K562 (cell line): ENCODE data around the gene VPS13D. TPM values are rescaled to one million over a fixed set of nuclear protein-coding genes. Genes with fewer than 3 reads are reported as not detected.

Experiments used
- DIDO1 ChIP-seq: fragments of 450-650 bp; IDR thresholded peaks from 2 replicates; pipeline ENCODE4 v1.6.1; 2016; ENCODE audit warnings: low read depth, missing biosample characterization, missing genetic modification characterization
- ETV6 ChIP-seq, 3 experiments: fragments of 150-350 bp in 1 of 3; sonication (generic) in 1 of 3; formaldehyde crosslinking in 1 of 3; IDR thresholded peaks; 2 replicates each; pipeline versions ENCODE4 v1.6.1 to v1.8.0; 2014 to 2022; ENCODE audit warnings: borderline replicate concordance in 2 of 3, low read depth in 2 of 3, antibody characterized with exemption in 1 of 3, low read length in 1 of 3, mild to moderate bottlenecking in 1 of 3, missing genetic modification reagents in 1 of 3
- HDAC1 ChIP-seq, 2 experiments: fragments of 450-650 bp; IDR thresholded peaks; 2 replicates each; pipeline ENCODE4 v1.6.1; 2016 to 2017; ENCODE audit warnings: inconsistent platforms in 1 of 2, mild to moderate bottlenecking in 1 of 2, moderate library complexity in 1 of 2
- HMG20B ChIP-seq: fragments of 250-450 bp; sonication (Bioruptor Pico); IDR thresholded peaks from 2 replicates; pipeline ENCODE4 v1.5.0; 2021; ENCODE audit warnings: mild to moderate bottlenecking
- ZBTB40 ChIP-seq, 2 experiments: fragments of 450-650 bp in 1 of 2; sonication (generic) in 1 of 2; formaldehyde crosslinking in 1 of 2; IDR thresholded peaks; 2 replicates each; pipeline versions ENCODE4 v1.7.1 to v1.9.0; 2016 to 2022; ENCODE audit warnings: inconsistent platforms in 1 of 2, mild to moderate bottlenecking in 1 of 2, missing genetic modification reagents in 1 of 2
- polyA plus RNA-seq, 8 experiments: library from polyadenylated mRNA; depleted of rRNA in 4 of 8; stranded (reverse) in 5 of 8; unstranded in 3 of 8; fragments of >200 nt; fragmentation: Nextera tagmentation in 2 of 8; fragmentation: Illumina TruSeq in 1 of 8; extraction: Ambion mirVana in 2 of 8; extraction: Trizol in 1 of 8; gene quantifications; 2 replicates each; pipeline versions ENCODE4 v1.2.1 to v1.2.3, GENCODE V29; 2011 to 2014; ENCODE audit warnings: inconsistent platforms in 1 of 8, missing spikeins in 1 of 8
- total RNA-seq, 7 experiments: library from RNA; depleted of rRNA in 6 of 7; stranded (reverse); fragments of >200 nt in 6 of 7; fragmentation: Illumina TruSeq in 2 of 7; extraction: Trizol in 2 of 7; gene quantifications; 2 replicates each; pipeline versions ENCODE4 v1.2.1 to v1.2.3, GENCODE V29; 2011 to 2021; ENCODE audit warnings: low replicate concordance in 1 of 7
- TF ChIP-seq, protein P1 (sequence below): fragments of 250-450 bp; sonication (Bioruptor Pico); IDR thresholded peaks from 2 replicates; pipeline ENCODE4 v1.5.0; 2020; ENCODE audit warnings: mild to moderate bottlenecking
- TF ChIP-seq, protein P2 (sequence below): fragments of 250-450 bp; sonication (Bioruptor Pico); IDR thresholded peaks from 2 replicates; pipeline ENCODE4 v1.5.1; 2021; ENCODE audit warnings: mild to moderate bottlenecking

Gene VPS13D
- total and polyA plus RNA-seq, 9 of the 15 experiments (the other 6 are each of a cell fraction or from before 2014, with no cell fraction given): 6.1 to 51.5 (median 38.5) TPM

DNA sequence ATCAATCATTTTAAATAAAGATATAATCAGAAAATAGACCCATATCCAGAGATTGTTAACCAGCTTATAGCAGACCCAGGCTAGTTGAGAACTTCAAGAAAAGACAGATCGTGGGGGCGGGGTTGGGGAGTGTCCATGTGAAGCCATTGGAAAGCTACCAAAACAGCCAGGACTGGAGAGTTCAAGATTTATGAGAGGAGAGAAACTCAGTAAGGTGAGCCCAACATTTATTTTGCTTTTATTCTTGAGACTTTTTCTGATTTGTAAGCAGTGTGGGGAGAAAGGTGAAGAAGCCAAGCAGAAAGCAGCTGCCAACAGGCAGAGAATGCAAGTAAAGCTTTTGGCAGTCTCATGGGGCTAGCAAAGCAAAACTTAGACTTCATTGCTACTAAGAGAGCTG is 179.9 kb downstream of the VPS13D start (continued):
- TF ChIP-seq ZBTB40 (IDR thresholded peaks at IDR 0.05): no peak
- TF ChIP-seq ZBTB40 (CRISPR knock-in tag; IDR thresholded peaks at IDR 0.05): no peak
- TF ChIP-seq DIDO1 (tag): no peak
- TF ChIP-seq, protein P1, sequence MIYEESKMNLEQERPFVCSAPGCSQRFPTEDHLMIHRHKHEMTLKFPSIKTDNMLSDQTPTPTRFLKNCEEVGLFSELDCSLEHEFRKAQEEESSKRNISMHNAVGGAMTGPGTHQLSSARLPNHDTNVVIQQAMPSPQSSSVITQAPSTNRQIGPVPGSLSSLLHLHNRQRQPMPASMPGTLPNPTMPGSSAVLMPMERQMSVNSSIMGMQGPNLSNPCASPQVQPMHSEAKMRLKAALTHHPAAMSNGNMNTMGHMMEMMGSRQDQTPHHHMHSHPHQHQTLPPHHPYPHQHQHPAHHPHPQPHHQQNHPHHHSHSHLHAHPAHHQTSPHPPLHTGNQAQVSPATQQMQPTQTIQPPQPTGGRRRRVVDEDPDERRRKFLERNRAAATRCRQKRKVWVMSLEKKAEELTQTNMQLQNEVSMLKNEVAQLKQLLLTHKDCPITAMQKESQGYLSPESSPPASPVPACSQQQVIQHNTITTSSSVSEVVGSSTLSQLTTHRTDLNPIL (CRISPR knock-in tag): no peak
- TF ChIP-seq ETV6 (IDR thresholded peaks at IDR 0.05; ENCODE audit: borderline replicate concordance in 1 of 2, low read depth in 2 of 2, low read length in 1 of 2): no peak
- no peak for TF ChIP-seq ETV6 (CRISPR knock-in tag; IDR thresholded peaks at IDR 0.05; ENCODE audit: borderline replicate concordance)
- TF ChIP-seq HDAC1 (IDR thresholded peaks at IDR 0.05): peak in 1 of 2 experiments; percentile 15; a peak in 1 of 4 replicates
- no peak for TF ChIP-seq HMG20B (CRISPR knock-in tag)
- TF ChIP-seq, protein P2, sequence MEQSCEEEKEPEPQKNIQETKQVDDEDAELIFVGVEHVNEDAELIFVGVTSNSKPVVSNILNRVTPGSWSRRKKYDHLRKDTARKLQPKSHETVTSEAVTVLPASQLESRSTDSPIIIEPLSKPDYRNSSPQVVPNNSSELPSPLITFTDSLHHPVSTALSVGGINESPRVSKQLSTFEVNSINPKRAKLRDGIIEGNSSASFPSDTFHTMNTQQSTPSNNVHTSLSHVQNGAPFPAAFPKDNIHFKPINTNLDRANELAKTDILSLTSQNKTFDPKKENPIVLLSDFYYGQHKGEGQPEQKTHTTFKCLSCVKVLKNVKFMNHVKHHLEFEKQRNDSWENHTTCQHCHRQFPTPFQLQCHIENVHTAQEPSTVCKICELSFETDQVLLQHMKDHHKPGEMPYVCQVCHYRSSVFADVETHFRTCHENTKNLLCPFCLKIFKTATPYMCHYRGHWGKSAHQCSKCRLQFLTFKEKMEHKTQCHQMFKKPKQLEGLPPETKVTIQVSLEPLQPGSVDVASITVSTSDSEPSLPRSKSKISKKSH: no peak
